Measurements from ENCODE around the gene RALY. TPM values are rescaled to one million over a fixed set of nuclear protein-coding genes. Genes with fewer than 3 reads are reported as not detected.

The RALY gene
- total RNA-seq, 2 experiments from 2014 or later, result 204 to 209 TPM

DNA sequence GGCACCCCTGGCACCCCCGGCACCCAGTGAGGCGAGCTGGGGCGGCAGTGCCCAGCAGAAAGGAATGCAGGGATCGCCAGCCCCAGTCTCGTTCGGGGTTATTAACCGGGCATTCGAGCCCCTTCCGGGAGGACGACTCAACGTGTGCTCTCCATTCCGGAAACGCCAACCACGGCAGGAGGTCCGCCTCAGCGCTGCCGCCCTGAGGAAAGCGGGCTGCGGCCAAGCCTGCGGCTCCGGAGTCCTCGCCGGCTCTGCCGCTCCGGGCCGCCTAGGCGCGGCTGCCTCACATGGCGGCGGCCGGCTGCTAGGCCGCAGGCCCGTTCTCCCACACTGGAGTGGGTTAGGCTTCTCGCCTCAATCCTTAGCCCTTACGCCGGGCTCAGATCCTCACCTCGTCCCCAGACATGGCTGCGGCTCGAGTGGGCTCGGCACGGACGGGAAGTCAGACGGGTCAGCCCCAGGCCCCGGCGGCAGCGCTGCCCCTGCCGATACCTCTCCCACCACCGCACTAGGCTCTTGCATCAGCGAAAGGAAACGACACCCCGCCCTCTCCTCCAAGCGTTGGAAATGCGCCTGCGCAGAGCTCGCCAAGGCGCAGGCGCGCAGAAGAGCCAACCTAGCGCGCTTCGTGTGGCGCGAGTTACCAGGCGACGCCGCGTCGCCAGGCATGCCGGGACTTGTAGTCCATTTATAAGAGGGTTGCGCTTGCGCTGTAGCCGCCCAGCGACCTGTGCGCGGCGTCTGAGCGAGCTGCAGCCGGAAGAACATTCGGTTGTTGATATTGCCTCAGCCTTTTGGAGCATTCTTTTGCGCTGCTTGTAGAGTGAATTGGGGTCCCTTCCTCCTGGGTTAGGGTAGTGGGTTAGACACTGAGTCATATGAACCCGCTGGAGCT, 118.2 kb downstream of the RALY start, which contains the start of gene EIF2S2:
Gene EIF2S2, minus strand, starts transcription at position 542 of the 898 bp plus-strand sequence. Its CDS starts 133 bp downstream, at position 409.
- H3K27ac Mint-ChIP-seq, result peak within 1 kb of the TSS; percentile 92
- H3K36me3 Mint-ChIP-seq (ENCODE audit: low read depth), result peaks cover 42% of the 10 kb centered on the region
- ChIA-PET POLR2A (interaction anchor here (0.6 to 3.4 kb wide), 54 partner anchors 10 to 1172 kb away, joined by 3 to 73 read pairs (median 4); partner anchors contain the start of genes ACTL10, AHCY, CBFA2T2 and CDK5RAP1), CTCF (interaction anchor here (0.6 to 1.5 kb wide), 10 partner anchors 9 to 320 kb away, joined by 3 to 6 read pairs (median 3); partner anchors contain the start of gene RALY)
- peaks cover 2% of the 10 kb centered on the region for H3K27me3 Mint-ChIP-seq
- H3K9me3 Mint-ChIP-seq, result no peaks in the 10 kb centered on the region
- peak within 1 kb of the TSS; percentile 86 for H3K4me3 Mint-ChIP-seq
- H3K4me1 Mint-ChIP-seq, result peaks cover 39% of the 10 kb centered on the region
- peak; percentile 97 for DNase-seq

- ChIA-PET POLR2A (interaction anchor here (0.6 to 3.4 kb wide), 52 partner anchors 9 to 1172 kb away, joined by 3 to 73 read pairs (median 4); partner anchors contain the start of genes ACTL10, AHCY, CBFA2T2 and CDK5RAP1), CTCF (interaction anchor here (0.6 to 1.5 kb wide), 10 partner anchors 8 to 321 kb away, joined by 3 to 6 read pairs (median 3); partner anchors contain the start of gene RALY)
- peaks cover 4% of the 10 kb centered on the region for H3K27me3 Mint-ChIP-seq
- H3K36me3 Mint-ChIP-seq (ENCODE audit: low read depth), result peaks cover 40% of the 10 kb centered on the region
- DNase-seq, result peak; percentile 42
- H3K27ac Mint-ChIP-seq, result peak overlapping the region; percentile 92
- H3K4me1 Mint-ChIP-seq, result peaks cover 33% of the 10 kb centered on the region
- peak overlapping the region; percentile 86 for H3K4me3 Mint-ChIP-seq
- no peaks in the 10 kb centered on the region for H3K9me3 Mint-ChIP-seq
These were observed 118.9 kb downstream of the RALY start for GRCh38 chr20:34112600-34113101.

- ChIA-PET CTCF (interaction anchor here (1.0 kb wide), 1 partner anchor 14 kb away, joined by 3 read pairs; no protein-coding TSS in a partner anchor), POLR2A (no interaction called here)
- Mint-ChIP-seq H3K4me1 (peaks cover 12% of the 10 kb centered on the region), H3K9me3 (no peaks in the 10 kb centered on the region), H3K4me3 (no peak overlapping the region), H3K27me3 (peaks cover 12% of the 10 kb centered on the region), H3K27ac (no peak overlapping the region), H3K36me3 (ENCODE audit: low read depth) (peaks cover 18% of the 10 kb centered on the region)
- DNase-seq, result no peak
These were observed 121.1 kb downstream of the RALY start for GRCh38 chr20:34114809-34115208.

GRCh38 chr20:34115232-34115631, 121.5 kb downstream of the RALY start:
- POLR2A ChIA-PET, result no interaction called here
- Mint-ChIP-seq H3K4me1 (peaks cover 9% of the 10 kb centered on the region), H3K36me3 (ENCODE audit: low read depth) (peaks cover 16% of the 10 kb centered on the region), H3K4me3 (no peak overlapping the region), H3K27me3 (peaks cover 12% of the 10 kb centered on the region), H3K9me3 (no peaks in the 10 kb centered on the region), H3K27ac (no peak overlapping the region)
- CTCF ChIA-PET, result interaction anchor here (1.0 kb wide), 1 partner anchor 14 kb away, joined by 3 read pairs; no protein-coding TSS in a partner anchor
- DNase-seq, result no peak

GRCh38 chr20:34120213-34120612, 126.5 kb downstream of the RALY start:
- Mint-ChIP-seq H3K4me1 (peaks cover 14% of the 10 kb centered on the region), H3K36me3 (ENCODE audit: low read depth) (no peaks in the 10 kb centered on the region), H3K27ac (no peak overlapping the region), H3K9me3 (no peaks in the 10 kb centered on the region), H3K27me3 (peaks cover 12% of the 10 kb centered on the region), H3K4me3 (no peak overlapping the region)
- CTCF ChIA-PET, result interaction anchor here (1.0 to 1.3 kb wide), 2 partner anchors 8 to 328 kb away, joined by 3 read pairs; partner anchors contain the start of gene EIF2S2
- DNase-seq, result no peak
- POLR2A ChIA-PET, result no interaction called here

DNA sequence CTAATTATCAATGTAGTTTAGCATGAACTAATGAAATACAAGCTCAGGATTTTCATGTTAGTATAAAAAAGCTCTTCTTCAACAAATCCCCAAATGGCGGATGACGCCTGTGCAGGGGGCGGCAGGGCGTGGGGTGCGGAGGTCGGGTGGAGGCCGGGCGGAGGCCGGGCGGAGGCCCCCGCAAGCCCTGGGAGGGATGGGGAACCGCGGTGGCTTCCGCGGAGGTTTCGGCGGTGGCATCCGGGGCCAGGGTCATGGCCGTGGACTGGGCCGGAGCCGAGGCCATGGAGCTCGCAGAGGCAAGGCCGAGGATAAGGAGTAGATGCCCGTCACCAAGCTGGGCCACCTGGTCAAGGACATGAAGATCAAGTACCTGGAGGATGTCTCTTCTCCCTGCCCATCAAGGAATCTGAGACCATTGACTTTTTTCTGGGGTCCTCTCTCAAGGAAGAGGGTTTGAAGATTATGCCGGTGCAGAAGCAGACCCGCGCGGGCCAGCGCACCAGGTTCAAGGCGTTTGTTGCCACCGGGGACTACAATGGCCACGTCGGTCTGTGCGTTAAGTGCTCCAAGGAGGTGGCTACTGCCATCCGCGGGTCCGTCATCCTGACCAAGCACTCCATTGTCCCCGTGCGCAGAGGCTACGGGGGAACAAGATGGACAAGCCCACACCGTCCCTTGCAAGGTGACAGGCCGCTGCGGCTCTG, 128.7 kb downstream of the RALY start:
- no peak overlapping the region for H3K4me3 Mint-ChIP-seq
- no peak overlapping the region for H3K27ac Mint-ChIP-seq
- no peak for DNase-seq
- H3K36me3 Mint-ChIP-seq (ENCODE audit: low read depth), result no peaks in the 10 kb centered on the region
- POLR2A ChIA-PET, result interaction anchor here (2.6 kb wide), 1 partner anchor 10 kb away, joined by 12 read pairs; the partner anchor contains the start of gene EIF2S2
- CTCF ChIA-PET, result no interaction called here
- H3K27me3 Mint-ChIP-seq, result peaks cover 18% of the 10 kb centered on the region
- peaks cover 14% of the 10 kb centered on the region for H3K4me1 Mint-ChIP-seq
- no peaks in the 10 kb centered on the region for H3K9me3 Mint-ChIP-seq

DNA sequence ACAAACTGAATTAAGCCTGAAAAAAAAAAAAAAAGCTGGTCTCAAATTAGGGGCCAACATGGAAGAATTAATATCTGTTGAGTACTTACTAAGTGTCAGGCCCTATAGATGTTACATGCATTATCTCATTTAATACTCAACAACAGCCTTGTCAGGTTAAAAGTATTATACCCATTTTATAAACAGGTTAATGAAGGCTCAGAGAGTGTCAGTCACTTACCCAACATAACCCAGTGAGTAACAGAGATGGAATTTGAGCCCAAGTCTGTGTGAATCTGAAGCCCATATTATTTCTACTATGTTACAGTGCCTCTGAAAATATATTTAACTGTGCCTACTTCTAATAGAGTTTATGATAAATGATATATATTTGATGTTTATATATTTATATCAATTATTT, 129.6 kb downstream of the RALY start:
- H3K27me3 Mint-ChIP-seq, result peaks cover 22% of the 10 kb centered on the region
- H3K36me3 Mint-ChIP-seq (ENCODE audit: low read depth), result no peaks in the 10 kb centered on the region
- CTCF ChIA-PET, result interaction anchor here (0.6 kb wide), 1 partner anchor 209 kb away, joined by 3 read pairs; no protein-coding TSS in a partner anchor
- H3K9me3 Mint-ChIP-seq, result no peaks in the 10 kb centered on the region
- no peak for DNase-seq
- no peak overlapping the region for H3K27ac Mint-ChIP-seq
- peaks cover 14% of the 10 kb centered on the region for H3K4me1 Mint-ChIP-seq
- H3K4me3 Mint-ChIP-seq, result no peak overlapping the region
- POLR2A ChIA-PET, result interaction anchor here (2.6 kb wide), 1 partner anchor 11 kb away, joined by 12 read pairs; the partner anchor contains the start of gene EIF2S2

DNA sequence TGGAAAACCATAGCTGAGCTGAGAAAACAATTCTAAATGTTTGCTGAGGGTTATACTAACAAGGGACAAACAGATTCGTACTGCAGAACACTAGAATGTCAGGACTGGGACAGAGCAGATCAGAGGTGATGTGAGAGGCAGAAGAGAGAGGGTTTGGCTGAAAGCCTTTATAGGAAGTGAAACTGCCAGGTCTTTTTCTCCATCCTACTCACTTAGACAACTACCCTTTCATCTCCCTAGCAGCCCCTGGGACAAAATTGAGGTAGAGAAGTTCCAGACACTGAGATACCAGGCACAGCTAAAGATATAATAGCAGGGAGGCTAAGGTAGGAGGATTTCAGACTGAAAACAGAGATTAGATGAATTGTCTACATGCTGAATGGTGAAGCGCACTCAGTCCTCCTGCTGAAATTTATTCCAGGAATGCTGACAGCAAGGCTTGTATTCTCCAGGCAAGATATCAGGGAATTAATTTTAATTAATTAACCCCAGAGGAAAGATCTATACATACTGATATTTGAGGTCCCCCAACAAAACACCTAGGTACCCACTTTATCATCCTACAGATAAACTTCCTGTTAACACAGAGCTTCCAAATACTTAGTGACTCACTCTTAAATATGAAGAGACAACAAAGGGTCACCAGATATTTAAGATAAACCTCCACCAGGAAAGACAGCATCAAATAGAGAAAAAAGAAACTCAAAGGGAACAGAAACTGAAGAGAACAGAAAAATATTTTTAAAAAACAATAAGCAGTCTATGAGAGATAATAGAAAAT, 130.9 kb downstream of the RALY start:
- Mint-ChIP-seq H3K36me3 (ENCODE audit: low read depth) (no peaks in the 10 kb centered on the region), H3K4me3 (no peak overlapping the region), H3K27ac (no peak overlapping the region), H3K4me1 (peaks cover 18% of the 10 kb centered on the region), H3K27me3 (peaks cover 16% of the 10 kb centered on the region), H3K9me3 (no peaks in the 10 kb centered on the region)
- POLR2A ChIA-PET, result interaction anchor here (1.0 to 2.1 kb wide), 3 partner anchors 12 to 23 kb away, joined by 3 to 14 read pairs (median 3); partner anchors contain the start of gene EIF2S2
- CTCF ChIA-PET, result interaction anchor here (1.3 to 1.4 kb wide), 2 partner anchors 12 to 261 kb away, joined by 3 read pairs; partner anchors contain the start of gene EIF2S2
- DNase-seq, result no peak

- ChIA-PET POLR2A (no interaction called here), CTCF (interaction anchor here (1.1 kb wide), 1 partner anchor 265 kb away, joined by 3 read pairs; no protein-coding TSS in a partner anchor)
- no peak for DNase-seq
These were observed 134.1 kb downstream of the RALY start for GRCh38 chr20:34127792-34128191.

GRCh38 chr20:34129518-34130162, 135.9 kb downstream of the RALY start:
- H3K36me3 Mint-ChIP-seq (ENCODE audit: low read depth), result no peaks in the 10 kb centered on the region
- H3K27ac Mint-ChIP-seq, result no peak overlapping the region
- peak; percentile 57 for DNase-seq
- peaks cover 8% of the 10 kb centered on the region for H3K4me1 Mint-ChIP-seq
- ChIA-PET POLR2A (interaction anchor here (2.0 kb wide), 1 partner anchor 18 kb away, joined by 9 read pairs; the partner anchor contains the start of gene EIF2S2), CTCF (interaction anchor here (0.6 to 2.9 kb wide), 7 partner anchors 9 to 317 kb away, joined by 3 to 14 read pairs (median 5); no protein-coding TSS in a partner anchor)
- H3K4me3 Mint-ChIP-seq, result no peak overlapping the region
- H3K9me3 Mint-ChIP-seq, result no peaks in the 10 kb centered on the region
- peaks cover 26% of the 10 kb centered on the region for H3K27me3 Mint-ChIP-seq

More at GRCh38 chr20:34127792-34128191, 134.1 kb downstream of the RALY start:
- Mint-ChIP-seq H3K27me3 (peaks cover 26% of the 10 kb centered on the region), H3K4me3 (no peak overlapping the region), H3K4me1 (peaks cover 14% of the 10 kb centered on the region), H3K27ac (no peak overlapping the region), H3K36me3 (ENCODE audit: low read depth) (no peaks in the 10 kb centered on the region), H3K9me3 (no peaks in the 10 kb centered on the region)

DNA sequence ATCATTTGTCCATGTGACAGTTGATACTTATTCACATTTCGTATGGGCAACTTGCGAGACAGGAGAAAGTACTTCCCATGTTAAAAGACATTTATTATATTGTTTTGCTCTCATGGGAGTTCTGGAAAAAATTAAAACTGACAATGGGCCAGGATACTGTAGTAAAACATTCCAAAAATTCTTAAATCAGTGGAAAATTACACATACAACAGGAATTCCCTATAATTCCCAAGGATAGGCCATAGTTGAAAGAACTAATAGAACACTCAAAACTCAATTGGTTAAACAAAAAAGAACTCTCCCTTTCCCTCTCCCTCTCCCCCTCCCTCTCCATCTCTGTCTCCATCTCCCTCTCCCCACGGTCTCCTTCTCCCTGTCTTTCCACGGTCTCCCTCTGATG, 137.8 kb downstream of the RALY start:
- H3K27me3 Mint-ChIP-seq, result peaks cover 21% of the 10 kb centered on the region
- H3K36me3 Mint-ChIP-seq (ENCODE audit: low read depth), result no peaks in the 10 kb centered on the region
- no peak overlapping the region for H3K4me3 Mint-ChIP-seq
- no peak for DNase-seq
- no peak overlapping the region for H3K27ac Mint-ChIP-seq
- ChIA-PET CTCF (interaction anchor here (1.2 kb wide), 1 partner anchor 217 kb away, joined by 4 read pairs; no protein-coding TSS in a partner anchor), POLR2A (no interaction called here)
- H3K4me1 Mint-ChIP-seq, result peaks cover 3% of the 10 kb centered on the region
- no peaks in the 10 kb centered on the region for H3K9me3 Mint-ChIP-seq
